Measurements from ENCODE around the gene ISL1. TPM values are rescaled to one million over a fixed set of nuclear protein-coding genes. Genes with fewer than 3 reads are reported as not detected.

ISL1 gene
- total and polyA plus RNA-seq, 2 of the 4 experiments (the other 2 are of a cell fraction): under 0.01 TPM; not detected in 1

GRCh38 chr5:51380603-51381207 is 2.5 kb upstream of the ISL1 start:
- dilution Hi-C loops (cut with HindIII; ENCODE audit: low sequenced_read_pairs, unreplicated experiment): no loop called here
- Histone ChIP-seq H3K9ac (ENCODE audit: low read depth, low read length) (no peak overlapping the region), H3K56ac (ENCODE audit: extremely low read depth, insufficient read depth, low read length) (no peak overlapping the region), H3K9me3 (ENCODE audit: control insufficient read depth, insufficient read depth, low read length) (no peaks in the 10 kb centered on the region; the same call in 1 of the 2 replicates), H2BK5ac (ENCODE audit: low read depth, low read length, poor library complexity, severe bottlenecking) (no peak overlapping the region), H3K9me1 (ENCODE audit: insufficient read depth, low read length) (no peaks in the 10 kb centered on the region), H4K8ac (ENCODE audit: low read depth in 2 of 2, low read length in 2 of 2) (no peak overlapping the region), H4K5ac (ENCODE audit: low read depth, low read length) (no peak overlapping the region), H3K36me3 (ENCODE audit: control insufficient read depth, insufficient read depth, low read length) (no peaks in the 10 kb centered on the region), H3K27ac (ENCODE audit: insufficient read depth, low read length) (no peak overlapping the region), H3K4me1 (ENCODE audit: control insufficient read depth, insufficient read depth, low read length) (no peaks in the 10 kb centered on the region), H4K20me1 (ENCODE audit: insufficient read depth, low read length) (no peaks in the 10 kb centered on the region), H2BK120ac (ENCODE audit: low read depth, low read length) (no peak overlapping the region), H3K4me2 (ENCODE audit: low read depth, low read length) (no peak overlapping the region), H3K23ac (ENCODE audit: low read depth, low read length) (no peak overlapping the region), H3K4me3 (ENCODE audit: insufficient read depth, low read depth, low read length) (no peak overlapping the region), H3K79me1 (ENCODE audit: low read depth in 1 of 2, low read length in 2 of 2) (no peaks in the 10 kb centered on the region), H3K27me3 (ENCODE audit: control insufficient read depth, insufficient read depth, low read length) (peaks cover 54% of the 10 kb centered on the region), H3K4ac (ENCODE audit: low read depth, low read length) (no peak overlapping the region), H3K14ac (replicated peaks; ENCODE audit: low read depth, low read length) (no peak overlapping the region), H3K18ac (ENCODE audit: low read depth, low read length) (no peak overlapping the region), H2AFZ (replicated peaks; ENCODE audit: low read length, poor library complexity) (no peak overlapping the region), H2AK5ac (ENCODE audit: low read depth, low read length) (no peak overlapping the region), H2BK20ac (ENCODE audit: low read depth, low read length) (no peak overlapping the region), H2BK15ac (ENCODE audit: low read depth, low read length) (no peak overlapping the region), H2AK9ac (replicated peaks; ENCODE audit: low read depth, low read length, poor library complexity) (no peak overlapping the region), H4K91ac (ENCODE audit: insufficient read depth, low read depth, low read length) (no peak overlapping the region)
- DNase-seq (peak; percentile 4), ATAC-seq (ENCODE audit: low read depth) (no peak)
- no peak for TF ChIP-seq NFE2L2 (IDR thresholded peaks at IDR 0.05; ENCODE audit: low read depth, low read length)
- TF ChIP-seq CTCF (conservative IDR thresholded peaks at IDR 0.05; ENCODE audit: low read depth, low read length): peak; percentile 48
- TF ChIP-seq SMC3 (IDR thresholded peaks at IDR 0.05; ENCODE audit: low read depth, low read length): peak; percentile 40
- no peak for TF ChIP-seq USF2 (IDR thresholded peaks at IDR 0.05; ENCODE audit: low read depth, low read length)
- intact Hi-C loops (cut with micrococcal nuclease): loop anchor here (2.0 kb wide), 1 partner anchor 1276 kb away; no protein-coding TSS in a partner anchor
- WGBS, 2 experiments (ENCODE audit: extremely low coverage in 2 of 2, insufficient read length in 1 of 2): no CpG with 5 or more reads among the region's 7 CpGs
- CTCF ChIA-PET: no interaction called here
- no TSS peak for BruUV-seq (replicated peaks)
- in situ Hi-C loops (cut with MboI; ENCODE audit: low sequenced_read_pairs): loop anchor here (25.0 kb wide), 1 partner anchor 1282 kb away; no protein-coding TSS in a partner anchor
- POLR2A ChIA-PET (ENCODE audit: unreplicated experiment): no interaction called here
